Kidney epithelial cell (primary cell): ENCODE measurements around the gene TTC4. TPM values are rescaled to one million over a fixed set of nuclear protein-coding genes. Genes with fewer than 3 reads are reported as not detected.

Source experiments
- DNase-seq: peaks from one replicate; pipeline ENCODE4 v3.0.0-alpha.2; 2010; ENCODE audit warnings: low read depth
- H3K27me3 ChIP-seq: 2 replicates; pipeline ENCODE4 v1.6.0; 2011; ENCODE audit warnings: low read length; ENCODE audit not compliant: control insufficient read depth, insufficient read depth
- H3K36me3 ChIP-seq: 2 replicates; pipeline ENCODE4 v1.5.1; 2011; ENCODE audit warnings: low read length; ENCODE audit not compliant: control insufficient read depth, insufficient read depth
- H3K4me3 ChIP-seq: 2 replicates; pipeline ENCODE4 v1.5.1; 2011; ENCODE audit warnings: low read depth, mild to moderate bottlenecking, control low read depth, low read length
- total RNA-seq: library from RNA; depleted of rRNA; stranded (reverse); fragments of >200 nt; gene quantifications from 2 replicates; pipeline ENCODE4 v1.2.3, GENCODE V29; 2015
- TF ChIP-seq, protein P1 (sequence below): IDR thresholded peaks from 2 replicates; pipeline ENCODE4 v1.5.1; 2011; ENCODE audit warnings: mild to moderate bottlenecking, moderate library complexity, low read length, control low read depth, inconsistent platforms; ENCODE audit not compliant: insufficient read depth, poor library complexity, severe bottlenecking

TTC4 gene
- total RNA-seq, 1 donor from 2014 or later: 30.8 TPM

DNA sequence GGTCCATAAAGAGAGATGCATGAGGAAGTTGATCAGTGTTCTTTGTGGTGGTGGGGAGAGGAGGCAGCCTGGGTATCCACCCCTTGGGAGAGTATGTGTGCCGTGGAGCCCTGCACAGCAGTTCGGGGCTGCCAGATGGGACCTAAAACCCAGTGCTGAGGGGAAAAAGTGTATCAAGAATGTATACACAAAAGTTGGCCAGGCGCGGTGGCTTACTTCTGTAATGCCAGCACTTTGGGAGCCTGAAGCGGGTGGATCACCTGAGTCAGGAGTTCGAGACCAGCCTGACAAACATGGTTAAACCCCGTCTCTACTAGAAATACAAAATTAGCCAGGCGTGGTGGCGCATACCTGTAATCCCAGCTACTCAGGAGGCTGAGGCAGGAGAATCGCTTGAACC lies 4.1 kb upstream of the TTC4 start:
- Histone ChIP-seq H3K36me3 (no peaks in the 10 kb centered on the region), H3K4me3 (no peak overlapping the region), H3K27me3 (peaks cover 12% of the 10 kb centered on the region)
- TF ChIP-seq, protein P1, sequence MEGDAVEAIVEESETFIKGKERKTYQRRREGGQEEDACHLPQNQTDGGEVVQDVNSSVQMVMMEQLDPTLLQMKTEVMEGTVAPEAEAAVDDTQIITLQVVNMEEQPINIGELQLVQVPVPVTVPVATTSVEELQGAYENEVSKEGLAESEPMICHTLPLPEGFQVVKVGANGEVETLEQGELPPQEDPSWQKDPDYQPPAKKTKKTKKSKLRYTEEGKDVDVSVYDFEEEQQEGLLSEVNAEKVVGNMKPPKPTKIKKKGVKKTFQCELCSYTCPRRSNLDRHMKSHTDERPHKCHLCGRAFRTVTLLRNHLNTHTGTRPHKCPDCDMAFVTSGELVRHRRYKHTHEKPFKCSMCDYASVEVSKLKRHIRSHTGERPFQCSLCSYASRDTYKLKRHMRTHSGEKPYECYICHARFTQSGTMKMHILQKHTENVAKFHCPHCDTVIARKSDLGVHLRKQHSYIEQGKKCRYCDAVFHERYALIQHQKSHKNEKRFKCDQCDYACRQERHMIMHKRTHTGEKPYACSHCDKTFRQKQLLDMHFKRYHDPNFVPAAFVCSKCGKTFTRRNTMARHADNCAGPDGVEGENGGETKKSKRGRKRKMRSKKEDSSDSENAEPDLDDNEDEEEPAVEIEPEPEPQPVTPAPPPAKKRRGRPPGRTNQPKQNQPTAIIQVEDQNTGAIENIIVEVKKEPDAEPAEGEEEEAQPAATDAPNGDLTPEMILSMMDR: no peak
- no peak for DNase-seq

DNA sequence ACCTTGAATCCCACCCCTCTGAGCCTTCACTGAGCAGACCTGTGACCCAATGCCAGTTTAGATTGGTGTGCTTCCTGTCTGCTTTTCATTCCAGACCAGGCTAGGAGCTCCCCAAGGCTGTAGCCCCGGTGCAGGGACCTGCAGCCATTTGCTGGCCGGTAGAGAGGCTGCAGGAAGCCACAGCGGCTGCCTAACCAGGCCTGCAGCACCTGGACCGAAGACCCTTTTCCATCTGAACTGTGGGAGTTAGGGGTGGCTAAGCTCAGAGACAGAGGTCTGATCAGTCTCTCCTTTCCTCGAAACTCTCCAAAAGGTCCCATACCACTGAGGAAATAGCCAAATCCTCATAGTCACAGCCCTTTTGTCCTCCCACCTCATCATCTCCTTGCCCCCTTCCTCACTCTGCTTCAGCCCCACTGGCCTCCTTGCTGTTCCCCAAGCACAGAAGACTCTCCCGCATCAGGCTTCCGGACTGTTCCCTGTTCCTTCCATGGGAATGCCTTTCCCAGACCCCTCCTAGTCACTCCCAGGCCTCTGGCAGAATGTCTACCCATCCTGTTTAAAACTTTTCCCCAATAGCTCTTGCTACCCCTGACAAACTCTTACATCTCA lies 674 bp upstream of the TTC4 start:
- TF ChIP-seq, protein P1: no peak
- DNase-seq: no peak
- H3K36me3 ChIP-seq: no peaks in the 10 kb centered on the region
- H3K27me3 ChIP-seq: peaks cover 3% of the 10 kb centered on the region
- H3K4me3 ChIP-seq: no peak overlapping the region

DNA sequence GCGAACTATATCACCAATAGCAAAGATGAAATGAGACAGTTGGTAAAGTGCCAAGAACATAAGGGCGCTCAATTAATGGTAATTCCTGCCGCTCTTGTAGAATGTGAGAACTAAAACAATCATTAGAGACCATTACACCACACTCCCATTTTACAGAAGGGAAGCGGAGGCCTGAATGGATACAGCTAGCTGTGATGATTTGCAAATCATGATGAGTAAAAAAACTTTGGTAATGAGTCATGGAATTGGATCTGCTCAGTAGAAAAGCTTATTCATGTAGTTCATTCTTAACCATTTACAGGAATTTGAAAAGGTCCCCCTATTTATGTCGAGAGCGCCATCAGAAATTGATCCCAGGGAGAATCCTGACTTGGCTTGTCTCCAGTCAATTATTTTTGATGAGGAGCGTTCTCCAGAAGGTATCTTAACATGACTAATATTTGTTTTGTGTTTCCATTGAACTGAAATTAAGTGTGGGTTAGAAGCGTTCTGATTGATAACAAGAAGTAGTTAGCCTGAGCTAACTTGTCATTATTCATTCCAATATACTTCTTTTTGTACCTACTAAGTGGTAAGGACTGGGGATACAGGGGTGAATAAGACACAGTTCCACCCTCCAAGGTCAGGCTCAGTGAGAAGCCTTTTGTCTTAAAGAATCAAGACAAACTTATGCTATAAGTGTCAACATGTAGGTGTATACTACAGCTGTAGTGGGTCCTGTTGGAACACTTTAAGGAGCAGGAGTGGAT lies 812 bp downstream of the TTC4 start:
- H3K4me3 ChIP-seq: peak overlapping the region; percentile 77
- H3K27me3 ChIP-seq: no peaks in the 10 kb centered on the region
- TF ChIP-seq, protein P1: no peak
- no peaks in the 10 kb centered on the region for H3K36me3 ChIP-seq
- peak; percentile 5 for DNase-seq

DNA sequence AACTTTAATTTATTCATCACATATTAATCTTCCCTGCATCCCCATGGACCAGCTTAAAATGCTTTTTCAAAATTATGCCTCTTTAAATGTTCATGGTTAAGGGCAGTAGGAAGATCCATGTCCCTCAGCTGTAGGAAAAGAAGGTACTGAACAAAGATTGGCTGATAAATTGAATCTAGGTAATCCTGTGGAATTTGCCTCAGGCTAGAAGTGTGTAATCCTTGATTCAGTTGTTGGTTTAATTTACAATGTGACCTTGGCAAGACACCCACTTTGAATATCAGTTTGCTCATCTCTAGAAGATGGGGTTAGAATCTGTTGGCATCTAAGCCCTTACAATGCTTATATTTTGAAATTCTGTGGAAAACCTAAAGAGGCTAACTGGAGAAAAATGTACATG lies 6.1 kb downstream of the TTC4 start:
- no peak for DNase-seq
- TF ChIP-seq, protein P1: no peak

DNA sequence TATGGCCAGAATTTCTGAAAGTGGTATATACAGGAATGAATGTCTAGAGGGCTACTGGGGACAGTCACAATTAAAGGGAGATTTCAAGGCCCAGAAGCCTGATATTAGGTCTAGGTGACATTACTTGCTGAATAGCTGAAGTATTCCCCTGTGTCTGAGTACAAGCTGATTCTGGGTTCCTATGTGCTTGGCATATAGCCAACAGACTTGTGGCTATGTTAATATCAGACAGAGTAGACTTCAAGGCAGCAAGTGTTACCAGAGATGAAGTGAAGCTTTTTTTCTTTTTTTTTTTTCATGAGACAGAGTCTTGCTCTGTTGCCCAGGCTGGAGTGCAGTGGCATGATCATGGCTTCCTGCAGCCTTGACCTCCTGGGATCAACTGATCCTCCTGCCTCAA lies 8.3 kb downstream of the TTC4 start:
- H3K4me3 ChIP-seq: no peak overlapping the region
- no peaks in the 10 kb centered on the region for H3K27me3 ChIP-seq
- DNase-seq: no peak
- H3K36me3 ChIP-seq: no peaks in the 10 kb centered on the region
- TF ChIP-seq, protein P1: no peak

More for the DNA sequence above, 6.1 kb downstream of the TTC4 start:
- H3K36me3 ChIP-seq: no peaks in the 10 kb centered on the region
- H3K27me3 ChIP-seq: no peaks in the 10 kb centered on the region
- no peak overlapping the region for H3K4me3 ChIP-seq

DNA sequence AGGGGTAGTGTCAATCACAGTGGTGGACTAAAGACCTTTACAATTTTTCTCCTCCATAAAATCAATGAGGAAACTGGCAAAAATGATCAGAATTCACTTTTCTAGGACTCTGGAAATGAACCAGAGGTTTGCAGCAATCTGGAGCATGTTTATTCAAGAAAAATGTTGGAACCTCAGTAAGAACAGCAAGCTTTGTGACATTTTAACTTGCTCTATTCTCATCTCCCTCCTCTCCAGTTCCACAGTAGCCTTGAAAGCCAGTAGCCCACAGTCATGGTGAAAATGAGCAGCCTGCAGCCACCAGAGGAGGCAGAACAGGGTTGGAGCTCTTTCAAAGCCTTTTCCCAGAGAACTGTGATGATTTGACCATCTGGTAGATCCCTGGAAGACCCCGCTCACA lies 9.1 kb downstream of the TTC4 start:
- Histone ChIP-seq H3K36me3 (no peaks in the 10 kb centered on the region), H3K27me3 (no peaks in the 10 kb centered on the region), H3K4me3 (no peak overlapping the region)
- TF ChIP-seq, protein P1: no peak
- DNase-seq: no peak
